Breast epithelium (tissue), 3 donors: ENCODE measurements around the gene SPRR5.

ENCODE experiments used
- POLR2AphosphoS5 ChIP-seq, 3 donors: sonication (generic); formaldehyde crosslinking; IDR thresholded peaks; one replicate each; pipeline ENCODE4 v1.6.1; 2017; ENCODE audit warnings: antibody characterized with exemption in 3 of 3
- TF ChIP-seq, protein P1 (sequence below), 3 donors: fragments of 450-650 bp; IDR thresholded peaks; one replicate each; pipeline ENCODE4 v1.5.1; 2016 to 2017; ENCODE audit warnings: antibody characterized with exemption in 3 of 3, mild to moderate bottlenecking in 3 of 3, moderate library complexity in 3 of 3

DNA sequence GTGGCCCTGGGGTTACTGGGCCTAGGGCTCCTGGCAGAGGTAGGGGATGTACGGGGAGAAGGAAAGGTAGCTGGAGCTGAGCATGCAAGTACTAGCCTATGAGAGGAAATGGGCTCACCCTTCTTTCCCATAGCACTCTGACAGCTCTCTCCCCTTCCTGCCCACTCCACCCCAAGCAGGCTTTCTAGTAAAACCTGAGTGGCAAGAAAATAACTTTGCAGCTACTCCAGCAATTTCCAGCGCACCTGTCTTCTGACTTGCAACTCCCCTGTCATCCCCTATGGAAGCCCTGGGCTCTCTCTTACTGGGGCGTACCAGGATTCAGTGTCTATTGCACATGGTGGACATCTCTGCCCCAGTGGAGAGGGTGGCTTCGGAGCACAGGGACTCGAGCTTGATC lies 45.4 kb upstream of the SPRR5 start:
- TF ChIP-seq, protein P1, sequence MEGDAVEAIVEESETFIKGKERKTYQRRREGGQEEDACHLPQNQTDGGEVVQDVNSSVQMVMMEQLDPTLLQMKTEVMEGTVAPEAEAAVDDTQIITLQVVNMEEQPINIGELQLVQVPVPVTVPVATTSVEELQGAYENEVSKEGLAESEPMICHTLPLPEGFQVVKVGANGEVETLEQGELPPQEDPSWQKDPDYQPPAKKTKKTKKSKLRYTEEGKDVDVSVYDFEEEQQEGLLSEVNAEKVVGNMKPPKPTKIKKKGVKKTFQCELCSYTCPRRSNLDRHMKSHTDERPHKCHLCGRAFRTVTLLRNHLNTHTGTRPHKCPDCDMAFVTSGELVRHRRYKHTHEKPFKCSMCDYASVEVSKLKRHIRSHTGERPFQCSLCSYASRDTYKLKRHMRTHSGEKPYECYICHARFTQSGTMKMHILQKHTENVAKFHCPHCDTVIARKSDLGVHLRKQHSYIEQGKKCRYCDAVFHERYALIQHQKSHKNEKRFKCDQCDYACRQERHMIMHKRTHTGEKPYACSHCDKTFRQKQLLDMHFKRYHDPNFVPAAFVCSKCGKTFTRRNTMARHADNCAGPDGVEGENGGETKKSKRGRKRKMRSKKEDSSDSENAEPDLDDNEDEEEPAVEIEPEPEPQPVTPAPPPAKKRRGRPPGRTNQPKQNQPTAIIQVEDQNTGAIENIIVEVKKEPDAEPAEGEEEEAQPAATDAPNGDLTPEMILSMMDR (IDR thresholded peaks at IDR 0.05), result no peak
- TF ChIP-seq POLR2AphosphoS5 (IDR thresholded peaks at IDR 0.05), result no peak
